NB4 (cell line): ENCODE results near the gene ASB2.

Experiments used
- DNase-seq: peaks from one replicate; pipeline ENCODE4 v3.0.0; 2010; ENCODE audit warnings: low read depth
- H3K4me3 ChIP-seq: one replicate; pipeline ENCODE4 v1.5.1; 2011; ENCODE audit warnings: mild to moderate bottlenecking, low read depth, low read length, moderate library complexity
- MYC ChIP-seq: IDR thresholded peaks from 2 replicates; pipeline ENCODE4 v1.6.1; 2011; ENCODE audit warnings: low read depth, low read length
- POLR2A ChIP-seq: IDR thresholded peaks from 2 replicates; pipeline ENCODE4 v1.6.1; 2011; ENCODE audit warnings: mild to moderate bottlenecking; ENCODE audit not compliant: insufficient read length; ENCODE audit errors: extremely low read depth
- TF ChIP-seq, protein P1 (sequence below): IDR thresholded peaks from one replicate; pipeline ENCODE4 v1.5.1; 2012; ENCODE audit warnings: low read depth, low read length
- TF ChIP-seq, protein P2 (sequence below): IDR thresholded peaks from 2 replicates; pipeline ENCODE4 v1.6.1; 2011; ENCODE audit warnings: low read depth, low read length

The ASB2 gene

DNA sequence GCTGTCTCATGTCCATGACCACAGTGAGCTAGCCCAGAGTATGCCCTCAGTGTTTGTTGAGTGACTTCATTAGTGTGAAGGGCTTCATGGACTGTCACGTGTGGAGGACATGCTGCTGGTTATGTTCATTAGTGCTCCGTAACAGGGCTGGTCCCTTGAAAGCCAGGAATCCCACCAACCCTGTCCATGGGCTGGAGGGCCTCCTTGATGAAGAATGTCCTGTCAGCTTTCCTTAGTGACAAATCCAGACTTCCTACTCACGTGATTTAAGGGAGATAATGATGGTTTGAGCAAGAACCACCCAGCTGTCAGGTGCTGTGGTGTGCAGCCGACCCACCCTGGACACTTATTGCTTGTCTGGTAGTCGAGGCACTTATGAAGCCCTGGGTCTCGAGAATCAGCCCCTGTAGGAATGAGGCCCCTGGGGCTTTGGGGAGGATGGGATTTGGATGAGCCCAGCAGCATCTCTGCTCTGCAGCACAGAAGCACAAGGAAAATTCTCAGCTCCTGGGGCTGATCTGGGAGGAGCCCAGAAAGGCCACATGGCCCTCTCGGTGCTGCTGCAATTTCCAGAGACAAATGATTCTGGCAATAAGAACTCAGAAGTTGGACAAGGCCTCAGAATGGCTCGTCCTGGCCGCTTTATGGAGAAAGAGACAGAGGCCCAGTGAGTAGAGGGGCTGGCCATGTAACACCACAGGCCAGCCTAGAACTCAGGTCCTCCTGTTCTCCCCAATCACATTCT lies 86.5 kb downstream of the ASB2 start:
- TF ChIP-seq MYC (no peak), POLR2A (no peak)
- TF ChIP-seq, protein P1, sequence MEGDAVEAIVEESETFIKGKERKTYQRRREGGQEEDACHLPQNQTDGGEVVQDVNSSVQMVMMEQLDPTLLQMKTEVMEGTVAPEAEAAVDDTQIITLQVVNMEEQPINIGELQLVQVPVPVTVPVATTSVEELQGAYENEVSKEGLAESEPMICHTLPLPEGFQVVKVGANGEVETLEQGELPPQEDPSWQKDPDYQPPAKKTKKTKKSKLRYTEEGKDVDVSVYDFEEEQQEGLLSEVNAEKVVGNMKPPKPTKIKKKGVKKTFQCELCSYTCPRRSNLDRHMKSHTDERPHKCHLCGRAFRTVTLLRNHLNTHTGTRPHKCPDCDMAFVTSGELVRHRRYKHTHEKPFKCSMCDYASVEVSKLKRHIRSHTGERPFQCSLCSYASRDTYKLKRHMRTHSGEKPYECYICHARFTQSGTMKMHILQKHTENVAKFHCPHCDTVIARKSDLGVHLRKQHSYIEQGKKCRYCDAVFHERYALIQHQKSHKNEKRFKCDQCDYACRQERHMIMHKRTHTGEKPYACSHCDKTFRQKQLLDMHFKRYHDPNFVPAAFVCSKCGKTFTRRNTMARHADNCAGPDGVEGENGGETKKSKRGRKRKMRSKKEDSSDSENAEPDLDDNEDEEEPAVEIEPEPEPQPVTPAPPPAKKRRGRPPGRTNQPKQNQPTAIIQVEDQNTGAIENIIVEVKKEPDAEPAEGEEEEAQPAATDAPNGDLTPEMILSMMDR = no peak
- TF ChIP-seq, protein P2, sequence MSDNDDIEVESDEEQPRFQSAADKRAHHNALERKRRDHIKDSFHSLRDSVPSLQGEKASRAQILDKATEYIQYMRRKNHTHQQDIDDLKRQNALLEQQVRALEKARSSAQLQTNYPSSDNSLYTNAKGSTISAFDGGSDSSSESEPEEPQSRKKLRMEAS = no peak
- H3K4me3 ChIP-seq = no peak overlapping the region
- no peak for DNase-seq

DNA sequence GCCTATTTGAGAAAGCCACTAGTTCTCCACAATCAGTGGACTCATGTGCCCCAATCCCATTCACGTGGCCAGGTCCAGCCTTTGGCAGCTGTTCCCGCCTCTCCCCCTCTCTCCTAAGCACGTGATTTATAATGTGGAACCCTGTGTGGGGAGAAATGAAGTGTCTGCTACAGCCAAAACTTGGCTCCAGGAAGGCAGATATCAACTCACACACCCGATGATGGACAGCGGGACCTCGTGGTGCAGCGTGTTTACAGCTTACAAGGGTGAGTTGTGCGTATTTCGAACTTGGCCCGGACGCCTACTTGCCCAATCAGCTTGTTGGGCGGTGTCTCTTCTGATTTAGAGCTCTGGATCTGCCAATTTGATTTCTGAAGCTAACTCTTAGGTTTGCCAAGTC lies 87.4 kb downstream of the ASB2 start:
- TF ChIP-seq, protein P1 = no peak
- TF ChIP-seq MYC = no peak
- TF ChIP-seq, protein P2 = no peak
- no peak for TF ChIP-seq POLR2A
- no peak for DNase-seq
- no peak overlapping the region for H3K4me3 ChIP-seq

DNA sequence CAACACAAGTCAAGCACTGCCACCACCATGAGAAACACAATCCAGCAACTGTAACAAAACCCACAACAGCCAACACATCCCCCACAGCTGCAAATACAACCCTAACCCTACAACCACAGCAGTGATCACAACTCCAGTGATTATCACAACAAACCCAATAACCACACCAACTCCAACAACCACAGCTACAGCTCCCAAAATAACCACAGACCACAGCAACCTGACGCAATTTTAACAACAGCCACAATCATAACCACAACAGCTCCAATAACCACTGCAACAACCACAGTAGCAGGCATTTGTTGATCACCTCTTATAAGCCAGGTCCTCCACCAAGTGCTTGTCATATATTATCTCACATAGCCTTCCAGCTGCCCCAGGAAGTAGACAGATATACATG lies 91.4 kb downstream of the ASB2 start:
- DNase-seq = peak; percentile 43
- H3K4me3 ChIP-seq = no peak overlapping the region
- TF ChIP-seq POLR2A = no peak
- TF ChIP-seq, protein P1 = no peak
- TF ChIP-seq, protein P2 = no peak
- no peak for TF ChIP-seq MYC
